Erythroblast (primary cell): ENCODE measurements around the gene CFAP54.

Experiments
- GATA1 ChIP-seq: IDR thresholded peaks from 2 replicates; pipeline ENCODE4 v1.6.1; 2011; ENCODE audit warnings: low read depth, mild to moderate bottlenecking, control low read depth, low read length, moderate library complexity
- POLR2A ChIP-seq: IDR thresholded peaks from 2 replicates; pipeline ENCODE4 v1.6.1; 2011; ENCODE audit warnings: mild to moderate bottlenecking, low read length

DNA sequence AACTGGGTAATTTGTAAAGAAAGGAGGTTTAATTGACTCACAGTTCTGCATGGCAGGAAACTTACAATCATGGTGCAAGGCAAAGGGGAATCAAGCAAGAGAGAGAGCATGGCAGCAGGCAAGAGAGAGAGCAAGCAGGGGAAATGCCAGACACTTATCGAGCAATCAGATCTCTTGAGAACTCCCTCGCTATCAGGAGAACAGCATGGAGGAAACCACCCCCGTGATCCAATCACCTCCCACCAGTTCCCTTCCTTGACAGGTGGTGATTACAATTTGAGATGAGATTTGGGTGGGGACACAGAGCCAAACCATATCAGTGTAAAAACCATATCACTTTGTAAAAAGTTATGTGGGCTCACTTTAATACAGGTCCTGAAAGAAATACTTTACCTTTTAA lies 361.3 kb downstream of the CFAP54 start:
- TF ChIP-seq POLR2A, result no peak
- no peak for TF ChIP-seq GATA1
